Left ventricle myocardium inferior (tissue), 1 donor: ENCODE data around the gene TSPEAR. TPM values are rescaled to one million over a fixed set of nuclear protein-coding genes. Genes with fewer than 3 reads are reported as not detected.

Experiments
- DNase-seq: peaks from one replicate; pipeline ENCODE4 v3.0.0-alpha.2; 2020
- H3K27ac ChIP-seq: fragments of 200-600 bp; replicated peaks from 2 replicates; pipeline ENCODE4 v1.8.0; 2021
- H3K27me3 ChIP-seq: fragments of 200-600 bp; 2 replicates; pipeline ENCODE4 v1.8.0; 2021; ENCODE audit warnings: low read depth
- H3K36me3 ChIP-seq: fragments of 200-600 bp; 2 replicates; pipeline ENCODE4 v1.8.0; 2021
- H3K4me1 ChIP-seq: fragments of 200-600 bp; 2 replicates; pipeline ENCODE4 v1.8.0; 2021
- H3K4me3 ChIP-seq: fragments of 200-600 bp; 2 replicates; pipeline ENCODE4 v1.8.0; 2021; ENCODE audit warnings: mild to moderate bottlenecking, moderate library complexity
- H3K9me3 ChIP-seq: fragments of 200-600 bp; replicated peaks from 2 replicates; pipeline ENCODE4 v1.8.0; 2021
- intact Hi-C: fragments of 100-400 bp; cut with micrococcal nuclease; formaldehyde crosslinking; loops from one replicate; pipeline ENCODE4 v1.11.0; 2022
- total RNA-seq: library from RNA; stranded (reverse); fragmentation: NEBNext Ultra II Directional; extraction: Animal tissue kit (Norgen Biotek cat#: 25700); gene quantifications from one replicate; pipeline ENCODE4 v1.2.1, GENCODE V29; 2021
- TF ChIP-seq, protein P1 (sequence below): fragments of 200-600 bp; IDR thresholded peaks from 2 replicates; pipeline ENCODE4 v1.8.0; 2021; ENCODE audit warnings: antibody characterized with exemption, mild to moderate bottlenecking, borderline replicate concordance
- donor health status: DM: no; HTN: yes; CAD: no; lungs with severe emphysema.

TSPEAR gene
- total RNA-seq, 1 donor from 2014 or later = 3.3 TPM

DNA sequence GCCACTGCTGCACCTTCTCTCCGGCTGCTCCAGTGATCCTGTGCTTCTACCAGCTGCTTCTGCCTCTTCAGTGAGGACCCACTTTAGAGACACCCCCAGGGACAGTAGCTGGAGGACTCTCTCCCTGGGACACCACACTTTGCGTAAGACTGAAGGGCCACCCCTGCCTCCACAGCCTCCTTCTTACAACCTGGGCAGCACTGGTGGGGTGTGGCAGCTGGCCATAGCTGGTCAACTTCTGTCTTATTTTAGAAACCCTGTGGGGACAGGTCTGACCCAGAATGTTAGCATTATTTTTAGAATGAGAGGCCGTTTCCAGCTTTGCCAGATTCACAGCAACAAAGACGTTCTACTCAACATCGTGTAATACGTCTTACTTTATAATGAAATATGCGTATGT is 85.6 kb downstream of the TSPEAR start:
- TF ChIP-seq, protein P1, sequence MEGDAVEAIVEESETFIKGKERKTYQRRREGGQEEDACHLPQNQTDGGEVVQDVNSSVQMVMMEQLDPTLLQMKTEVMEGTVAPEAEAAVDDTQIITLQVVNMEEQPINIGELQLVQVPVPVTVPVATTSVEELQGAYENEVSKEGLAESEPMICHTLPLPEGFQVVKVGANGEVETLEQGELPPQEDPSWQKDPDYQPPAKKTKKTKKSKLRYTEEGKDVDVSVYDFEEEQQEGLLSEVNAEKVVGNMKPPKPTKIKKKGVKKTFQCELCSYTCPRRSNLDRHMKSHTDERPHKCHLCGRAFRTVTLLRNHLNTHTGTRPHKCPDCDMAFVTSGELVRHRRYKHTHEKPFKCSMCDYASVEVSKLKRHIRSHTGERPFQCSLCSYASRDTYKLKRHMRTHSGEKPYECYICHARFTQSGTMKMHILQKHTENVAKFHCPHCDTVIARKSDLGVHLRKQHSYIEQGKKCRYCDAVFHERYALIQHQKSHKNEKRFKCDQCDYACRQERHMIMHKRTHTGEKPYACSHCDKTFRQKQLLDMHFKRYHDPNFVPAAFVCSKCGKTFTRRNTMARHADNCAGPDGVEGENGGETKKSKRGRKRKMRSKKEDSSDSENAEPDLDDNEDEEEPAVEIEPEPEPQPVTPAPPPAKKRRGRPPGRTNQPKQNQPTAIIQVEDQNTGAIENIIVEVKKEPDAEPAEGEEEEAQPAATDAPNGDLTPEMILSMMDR = no peak
- Histone ChIP-seq H3K9me3 (peaks cover 37% of the 10 kb centered on the region), H3K27me3 (peaks cover 29% of the 10 kb centered on the region), H3K4me1 (peaks cover 17% of the 10 kb centered on the region), H3K4me3 (no peak overlapping the region), H3K36me3 (no peaks in the 10 kb centered on the region), H3K27ac (peak overlapping the region; percentile 42)
- DNase-seq = no peak
- intact Hi-C loops = no loop called here

DNA sequence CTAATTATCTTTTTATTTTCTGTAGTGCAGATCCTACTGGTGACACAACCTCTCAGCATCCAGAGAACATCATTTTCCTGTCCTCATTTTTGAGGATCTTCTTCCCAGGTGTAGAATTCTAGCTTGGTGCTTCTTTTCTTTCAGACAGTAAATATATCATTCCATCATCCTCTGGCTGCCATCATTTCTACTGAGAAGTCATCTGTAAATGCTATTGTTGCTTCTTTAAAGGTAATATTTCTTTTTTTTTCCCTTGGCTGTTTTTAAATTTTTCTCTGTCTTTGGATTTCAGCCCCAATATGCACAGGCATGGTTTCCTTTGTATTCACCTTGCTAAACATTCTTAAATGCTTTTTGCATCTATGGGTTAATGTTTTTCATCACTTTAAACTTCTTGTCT is 87.8 kb downstream of the TSPEAR start:
- TF ChIP-seq, protein P1 = no peak
- DNase-seq = no peak
- peaks cover 17% of the 10 kb centered on the region for H3K4me1 ChIP-seq
- H3K36me3 ChIP-seq = no peaks in the 10 kb centered on the region
- H3K9me3 ChIP-seq = peaks cover 32% of the 10 kb centered on the region
- peaks cover 23% of the 10 kb centered on the region for H3K27me3 ChIP-seq
- no peak overlapping the region for H3K4me3 ChIP-seq
- intact Hi-C loops = no loop called here
- H3K27ac ChIP-seq = no peak overlapping the region

- Histone ChIP-seq H3K36me3 (no peaks in the 10 kb centered on the region), H3K27ac (no peak overlapping the region), H3K4me1 (no peaks in the 10 kb centered on the region), H3K9me3 (peaks cover 28% of the 10 kb centered on the region), H3K4me3 (no peak overlapping the region), H3K27me3 (peaks cover 15% of the 10 kb centered on the region)
- TF ChIP-seq, protein P1 = no peak
- intact Hi-C loops = no loop called here
- no peak for DNase-seq
These were observed 91.5 kb downstream of the TSPEAR start for GRCh38 chr21:44619886-44620285.

GRCh38 chr21:44618909-44619308 is 92.5 kb downstream of the TSPEAR start:
- Histone ChIP-seq H3K27me3 (peaks cover 19% of the 10 kb centered on the region), H3K4me1 (no peaks in the 10 kb centered on the region), H3K27ac (no peak overlapping the region), H3K4me3 (no peak overlapping the region), H3K36me3 (no peaks in the 10 kb centered on the region), H3K9me3 (peaks cover 18% of the 10 kb centered on the region)
- TF ChIP-seq, protein P1 = no peak
- intact Hi-C loops = no loop called here
- no peak for DNase-seq

GRCh38 chr21:44618504-44618903 is 92.9 kb downstream of the TSPEAR start:
- DNase-seq = peak; percentile 49
- no peaks in the 10 kb centered on the region for H3K36me3 ChIP-seq

More at GRCh38 chr21:44618504-44618903, 92.9 kb downstream of the TSPEAR start:
- Histone ChIP-seq H3K27ac (no peak overlapping the region), H3K4me3 (no peak overlapping the region), H3K27me3 (peaks cover 23% of the 10 kb centered on the region), H3K4me1 (no peaks in the 10 kb centered on the region), H3K9me3 (peaks cover 14% of the 10 kb centered on the region)
- TF ChIP-seq, protein P1 = peak; percentile 63
- intact Hi-C loops = no loop called here
